NK-92 treated with Interleukin-12 subunit alpha and Interleukin-12 subunit beta, amount 100 ng/mL, for 24 hours (cell line): ENCODE results near the gene CEP20.
"Not testable (repeated sequence)": the region's sequence is repeated elsewhere in the genome, so short reads cannot be mapped to it uniquely, and the experiment has no call there.

Experiments
- DNase-seq: peaks from one replicate; lab custom pipeline; 2025; lab: John Stamatoyannopoulos, UW

CEP20 gene, protein sequence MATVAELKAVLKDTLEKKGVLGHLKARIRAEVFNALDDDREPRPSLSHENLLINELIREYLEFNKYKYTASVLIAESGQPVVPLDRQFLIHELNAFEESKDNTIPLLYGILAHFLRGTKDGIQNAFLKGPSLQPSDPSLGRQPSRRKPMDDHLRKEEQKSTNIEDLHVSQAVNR

DNA sequence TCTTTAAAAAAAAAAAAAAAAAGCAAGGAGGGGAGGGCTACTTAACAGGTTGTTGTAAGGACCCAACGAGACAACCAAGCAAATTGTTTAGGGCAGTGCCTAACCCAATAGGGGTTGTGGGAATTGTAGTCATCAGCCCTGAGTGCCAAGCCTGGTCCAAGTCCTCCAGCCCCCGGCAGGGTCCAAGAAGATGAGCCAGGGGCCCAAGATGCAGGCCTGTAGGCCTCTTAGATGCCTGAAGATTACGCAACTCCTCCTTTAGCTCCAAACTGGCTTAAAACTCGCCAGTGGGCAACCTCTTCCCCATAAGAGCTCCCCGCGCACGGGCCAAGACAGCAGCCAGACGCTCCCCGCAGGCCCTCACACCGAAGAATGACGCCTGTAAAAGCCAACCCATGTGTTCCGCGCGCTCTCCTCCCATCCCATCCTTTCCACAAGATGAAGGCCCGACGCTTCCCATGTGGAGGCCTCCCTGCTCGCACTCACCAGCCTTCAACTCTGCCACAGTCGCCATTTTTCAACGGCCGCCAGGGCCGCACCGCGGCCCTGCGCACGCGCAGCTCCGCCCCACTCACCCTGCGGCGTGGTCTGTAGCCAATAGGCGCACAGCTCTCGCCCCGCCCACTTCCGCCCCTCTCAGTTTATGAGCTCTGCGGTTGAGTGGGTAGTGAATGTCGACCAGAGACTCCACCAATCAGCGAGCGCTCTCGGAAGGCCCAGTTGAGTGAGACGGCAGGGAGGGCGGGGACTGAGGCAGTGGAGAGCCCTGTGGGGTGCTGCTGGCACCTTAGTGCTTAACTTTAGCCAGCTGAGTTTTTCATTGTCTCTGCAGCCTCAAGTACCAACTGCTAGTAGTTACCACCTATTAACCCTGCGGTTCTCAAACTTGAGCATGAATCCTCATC is at the start of gene CEP20:
Gene CEP20, minus strand, starts transcription at position 532 of the 905 bp plus-strand sequence. Its CDS starts 18 bp downstream, at position 514.
- peak; percentile 99 for DNase-seq

DNA sequence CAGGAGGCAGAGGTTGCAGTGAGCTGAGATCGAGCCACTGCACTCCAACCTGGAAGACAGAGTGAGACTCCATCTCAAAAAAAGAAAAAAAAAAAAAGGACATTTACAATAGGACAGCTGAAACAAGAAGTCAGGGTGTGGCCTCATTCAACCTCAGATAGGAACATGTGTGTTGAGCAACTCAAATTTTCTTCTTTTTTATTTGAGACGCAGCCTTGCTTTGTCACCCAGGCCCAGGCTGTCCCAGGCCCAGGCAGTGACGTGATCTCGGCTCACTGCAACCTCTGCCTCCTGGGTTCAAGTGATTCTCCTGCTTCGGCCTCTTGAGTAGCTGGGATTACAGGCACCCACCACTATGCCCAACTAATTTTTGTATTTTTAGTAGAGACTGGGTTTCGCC is 48.4 kb upstream of the CEP20 start:
- DNase-seq, result not testable (repeated sequence)

DNA sequence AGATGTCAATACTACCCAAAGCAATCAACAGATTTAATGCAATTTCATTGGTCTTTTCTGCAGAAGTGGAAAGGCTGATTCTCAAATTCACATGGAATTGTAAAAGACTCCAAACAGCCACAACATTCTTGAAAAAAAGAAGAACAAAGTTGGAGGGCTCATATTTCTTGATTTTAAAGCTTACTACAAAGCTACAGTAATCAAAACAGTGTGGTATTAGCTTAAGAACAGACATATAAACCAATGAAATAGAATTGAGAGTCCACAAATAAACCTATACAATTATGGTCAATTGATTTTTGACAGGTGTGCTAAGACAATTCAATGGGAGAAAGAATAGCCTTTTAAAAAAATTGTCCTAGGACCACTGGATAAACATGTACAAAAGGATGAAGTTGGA is 46.6 kb upstream of the CEP20 start:
- DNase-seq, result no peak

DNA sequence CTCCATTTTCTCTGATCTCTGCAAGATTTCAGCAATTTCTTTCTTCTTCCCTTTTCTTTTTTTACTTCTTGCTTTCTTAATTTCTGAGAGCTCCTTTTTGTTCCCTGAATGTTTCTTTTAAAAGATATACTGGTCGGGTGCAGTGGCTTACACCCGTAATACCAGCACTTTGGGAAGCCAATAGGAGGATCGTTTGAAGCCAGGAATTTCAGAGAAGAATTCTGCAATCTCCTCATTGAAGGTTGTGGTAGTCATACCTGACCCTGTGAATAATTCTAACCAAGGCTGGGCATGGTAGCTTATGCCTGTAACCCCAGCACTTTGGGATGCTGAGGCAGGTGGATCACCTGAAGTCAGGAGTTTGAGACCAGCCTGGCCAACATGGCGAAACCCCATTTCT is 45.4 kb upstream of the CEP20 start:
- no peak for DNase-seq

DNA sequence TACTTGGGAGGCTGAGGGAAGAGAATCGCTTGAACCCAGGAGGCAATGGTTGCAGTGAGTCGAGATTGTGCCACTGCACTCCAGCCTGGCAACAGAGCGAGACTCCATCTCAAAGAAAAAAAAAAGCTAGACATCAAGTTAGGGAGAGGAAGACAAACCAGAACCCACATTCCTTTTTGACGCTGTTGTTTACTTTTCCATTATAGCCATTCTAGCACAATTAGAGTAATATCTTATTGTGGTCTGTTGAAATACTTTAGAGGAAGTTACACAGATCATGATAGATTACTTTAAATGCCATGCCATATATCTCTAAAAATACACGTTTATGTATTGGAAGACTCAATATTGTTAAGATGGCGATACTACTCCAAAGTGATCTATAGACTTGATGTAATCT is 44.5 kb upstream of the CEP20 start:
- no peak for DNase-seq

DNA sequence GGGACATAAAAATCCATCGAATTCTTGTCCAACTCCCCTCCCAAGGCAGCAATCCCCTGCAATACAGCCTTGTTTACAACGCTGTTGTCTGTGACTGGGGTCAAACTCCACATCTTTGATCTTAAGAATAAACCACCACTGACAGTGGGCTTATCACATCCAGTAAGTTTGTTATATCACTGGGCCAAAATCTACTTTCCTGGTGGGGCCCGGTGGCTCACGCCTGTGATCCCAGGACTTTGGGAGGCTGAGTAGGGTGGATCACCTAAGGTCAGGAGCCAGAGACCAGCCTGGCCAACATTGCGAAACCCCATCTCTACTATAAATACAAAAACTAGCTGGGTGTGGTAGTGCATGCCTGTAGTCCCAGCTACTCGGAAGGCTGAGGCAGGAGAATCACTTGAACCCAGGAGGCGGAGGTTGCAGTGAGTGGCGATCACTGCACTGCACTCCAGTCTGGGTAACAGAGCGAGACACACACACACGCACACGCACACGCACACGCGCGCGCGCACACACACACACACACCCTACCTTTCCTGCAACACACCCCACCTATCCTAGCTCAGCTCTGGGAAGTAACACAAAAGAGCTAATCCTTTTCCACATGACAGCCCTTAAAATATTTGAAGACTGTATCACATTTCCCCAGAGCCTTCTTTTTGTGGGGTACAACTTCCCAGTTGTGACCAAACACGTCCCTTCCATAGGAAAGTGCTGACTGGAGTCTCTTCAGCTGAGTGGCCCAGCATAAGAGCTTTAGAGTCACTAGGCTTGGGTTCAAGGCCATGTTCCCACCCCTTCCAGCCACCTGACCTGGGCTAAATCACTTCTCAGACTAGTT is 40.1 kb upstream of the CEP20 start:
- no peak for DNase-seq

DNA sequence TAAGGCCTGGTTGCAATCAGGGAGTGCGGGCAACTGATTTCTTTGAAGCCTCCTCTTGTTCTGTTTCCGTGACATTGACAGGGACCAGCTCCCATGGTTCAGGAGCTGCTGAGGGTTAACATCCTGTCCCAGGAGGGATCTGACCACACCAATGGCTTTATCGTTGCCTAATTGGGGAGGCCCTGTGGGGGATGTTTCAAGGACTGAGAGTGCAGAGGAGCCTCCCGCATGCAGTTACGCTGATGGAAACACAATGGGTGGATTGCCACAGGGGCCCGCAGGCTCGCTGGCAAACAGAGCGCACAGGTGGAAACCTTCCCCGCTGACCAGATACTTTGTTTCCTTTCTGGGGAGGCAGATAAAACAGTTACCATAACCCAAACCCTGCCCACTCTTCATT is 37.2 kb upstream of the CEP20 start:
- DNase-seq, result no peak

DNA sequence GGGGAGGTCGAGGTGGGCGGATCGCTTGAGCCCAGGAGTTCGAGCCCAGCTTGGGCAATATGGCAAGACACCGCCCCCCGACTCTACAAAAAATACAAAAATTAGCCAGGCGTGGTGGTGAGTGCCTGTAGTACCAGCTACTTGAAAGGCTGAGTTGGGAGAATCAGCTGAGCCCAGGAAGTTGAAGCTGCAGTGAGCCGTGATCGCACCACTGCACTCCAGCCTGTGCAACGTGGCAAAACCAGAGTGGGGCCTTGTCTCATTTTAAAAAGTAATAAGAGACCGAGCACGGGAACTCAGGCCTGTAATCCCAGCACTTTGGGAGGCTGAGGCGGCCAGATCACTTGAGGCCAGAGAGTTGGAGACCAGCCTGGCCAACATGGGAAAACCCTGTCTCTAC is 36.6 kb upstream of the CEP20 start:
- DNase-seq, result no peak

DNA sequence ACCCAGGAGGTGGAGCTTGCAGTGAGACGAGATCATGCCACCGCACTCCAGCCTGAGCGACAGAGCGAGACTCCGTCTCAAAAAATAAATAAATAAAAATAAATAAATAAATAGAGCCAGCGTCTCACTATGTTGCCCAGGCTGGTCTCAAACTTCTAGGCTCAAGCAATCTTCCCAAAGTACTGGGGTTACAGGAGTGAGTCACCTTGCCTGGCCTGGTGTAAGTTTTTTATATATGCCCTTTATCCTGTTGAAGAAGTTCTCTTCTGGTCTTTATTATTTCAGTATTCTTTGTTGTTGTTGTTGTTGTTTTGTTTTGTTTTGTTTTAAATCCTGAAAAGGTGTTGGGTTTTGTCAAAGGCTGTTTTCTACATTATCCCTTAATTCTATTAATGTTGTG is 30.9 kb upstream of the CEP20 start:
- DNase-seq, result no peak

DNA sequence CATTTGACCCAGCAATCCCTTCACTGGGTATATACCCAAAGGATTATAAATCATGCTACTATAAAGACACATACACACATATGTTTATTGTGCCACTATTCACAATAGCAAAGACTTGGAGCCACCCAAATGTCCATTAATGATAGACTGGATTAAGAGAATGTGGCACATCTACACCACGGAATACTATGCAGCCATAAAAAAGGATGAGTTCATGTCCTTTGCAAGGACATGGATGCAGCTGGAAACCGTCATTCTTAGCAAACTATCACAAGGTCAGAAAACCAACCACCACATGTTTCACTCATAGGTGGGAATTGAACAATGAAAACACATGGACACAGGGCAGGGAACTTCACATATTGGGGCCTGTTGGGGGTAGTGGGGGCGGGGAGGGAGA is 29.9 kb upstream of the CEP20 start:
- not testable (repeated sequence) for DNase-seq

DNA sequence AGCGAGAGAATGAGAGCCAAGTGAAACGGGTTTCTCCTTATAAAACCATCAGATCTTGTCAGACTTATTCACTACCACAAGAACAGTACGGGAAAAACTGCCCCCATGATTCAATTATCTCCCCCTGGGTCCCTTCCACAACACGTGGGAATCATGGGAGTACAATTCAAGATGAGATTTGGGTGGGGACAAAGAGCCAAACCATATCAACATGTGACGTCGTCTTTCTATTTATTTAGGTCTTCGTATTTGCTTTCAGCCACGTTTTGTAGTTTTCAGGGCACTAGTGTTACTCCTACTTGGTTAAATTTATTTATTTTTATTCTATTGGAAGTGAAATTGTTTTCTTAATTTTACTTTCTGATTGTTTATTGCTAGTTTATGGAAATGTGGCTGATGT is 27.9 kb upstream of the CEP20 start:
- no peak for DNase-seq

DNA sequence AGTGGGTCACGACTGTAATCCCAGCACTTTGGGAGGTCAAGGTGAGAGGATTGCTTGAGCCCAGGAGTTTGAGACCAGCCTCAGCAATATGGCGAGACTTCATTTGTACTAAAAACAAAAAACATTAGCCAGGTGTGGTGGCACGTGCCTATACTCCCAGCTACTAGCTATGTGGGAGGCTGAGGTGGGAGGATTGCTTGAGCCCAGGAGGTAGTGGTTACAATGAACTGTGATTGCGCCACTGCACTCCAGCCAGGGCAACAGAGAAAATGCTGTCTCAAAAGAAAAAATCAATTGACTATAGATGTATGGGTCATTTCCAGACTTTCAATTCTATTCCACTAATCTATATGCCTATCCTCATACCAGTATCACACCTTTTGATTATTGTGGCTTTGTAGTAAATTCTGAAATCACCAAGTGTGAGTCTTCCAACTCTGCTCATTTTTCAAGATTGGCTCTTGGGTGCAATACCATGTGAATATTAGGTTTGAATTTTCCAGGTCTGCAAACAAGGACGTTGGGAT is 27.2 kb upstream of the CEP20 start:
- DNase-seq, result no peak

DNA sequence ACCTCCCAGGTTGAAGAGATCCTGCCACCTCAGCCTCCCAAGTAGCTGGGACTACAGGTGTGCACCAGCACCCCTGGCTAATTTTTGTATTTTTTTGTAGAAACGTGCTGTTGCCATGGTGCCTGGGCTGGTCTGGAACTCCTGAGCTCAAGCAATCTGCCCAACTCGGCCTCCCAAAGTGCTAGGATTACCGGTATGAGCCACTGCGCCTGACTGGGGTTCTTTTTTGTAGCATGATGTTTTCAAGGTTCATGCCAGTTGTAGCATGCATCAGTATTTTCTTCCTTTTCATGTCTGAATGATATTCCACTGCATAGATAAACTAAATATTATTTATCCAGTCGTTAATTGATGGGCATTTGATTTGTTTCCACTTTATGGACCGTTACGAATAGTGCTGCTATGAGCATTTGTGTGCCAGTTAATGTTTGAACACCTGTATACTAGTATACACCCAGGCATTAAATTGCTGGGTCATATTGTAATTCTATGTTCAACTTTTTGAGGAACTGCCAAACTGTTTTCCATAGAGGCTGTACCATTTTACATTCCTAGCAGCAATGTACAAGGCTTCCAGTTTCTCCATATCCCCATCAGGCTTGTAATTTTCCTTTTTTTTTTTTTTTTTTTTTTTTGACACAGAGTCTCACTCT is 24.8 kb upstream of the CEP20 start:
- no peak for DNase-seq

DNA sequence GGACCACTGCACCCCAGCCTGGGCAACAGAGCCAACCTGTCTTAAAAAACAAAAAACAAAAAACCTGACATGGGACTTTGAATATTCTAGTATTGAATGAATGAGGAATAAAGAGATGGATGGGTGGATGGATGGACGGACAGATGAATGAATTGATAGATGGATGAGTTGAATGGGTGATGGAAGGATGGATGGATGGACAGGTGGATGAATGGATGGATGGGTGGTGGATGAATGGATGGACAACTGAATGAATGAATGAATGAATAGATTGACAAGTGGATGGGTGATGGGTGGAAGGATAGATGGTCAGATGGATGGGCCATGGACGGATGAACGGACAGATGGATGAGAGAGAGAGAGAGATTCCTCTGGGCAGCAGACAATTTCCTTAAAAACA is 22.8 kb upstream of the CEP20 start:
- DNase-seq, result no peak

DNA sequence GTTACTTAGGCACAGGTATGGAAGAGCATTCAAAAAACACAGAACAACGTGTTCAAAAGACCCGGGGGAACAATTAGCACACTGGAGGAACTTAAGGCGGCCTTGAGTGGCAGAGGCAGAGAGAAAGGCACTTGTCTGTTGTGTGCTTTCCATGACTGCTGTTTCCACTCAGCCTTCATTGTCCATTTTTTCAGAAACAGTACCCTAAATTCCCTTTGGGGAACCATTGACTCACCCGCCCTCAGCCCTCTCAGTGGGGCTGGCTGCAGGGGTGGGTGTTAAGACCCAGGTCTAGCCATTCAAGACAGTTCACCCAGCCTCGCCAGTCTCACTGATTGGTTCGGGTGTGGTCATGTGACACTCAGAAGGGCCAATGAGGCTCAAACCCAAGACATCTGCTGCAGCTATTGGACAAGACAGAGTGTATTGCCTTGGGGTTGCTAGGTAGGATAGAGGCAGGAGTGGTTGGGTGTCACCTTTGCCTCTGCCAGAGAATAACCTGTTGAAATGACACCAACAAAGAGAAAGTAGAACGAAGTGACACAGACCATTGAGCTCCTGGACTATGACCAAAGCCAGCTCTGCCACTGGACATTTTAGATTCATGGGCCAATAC is 19.6 kb upstream of the CEP20 start:
- DNase-seq, result no peak

DNA sequence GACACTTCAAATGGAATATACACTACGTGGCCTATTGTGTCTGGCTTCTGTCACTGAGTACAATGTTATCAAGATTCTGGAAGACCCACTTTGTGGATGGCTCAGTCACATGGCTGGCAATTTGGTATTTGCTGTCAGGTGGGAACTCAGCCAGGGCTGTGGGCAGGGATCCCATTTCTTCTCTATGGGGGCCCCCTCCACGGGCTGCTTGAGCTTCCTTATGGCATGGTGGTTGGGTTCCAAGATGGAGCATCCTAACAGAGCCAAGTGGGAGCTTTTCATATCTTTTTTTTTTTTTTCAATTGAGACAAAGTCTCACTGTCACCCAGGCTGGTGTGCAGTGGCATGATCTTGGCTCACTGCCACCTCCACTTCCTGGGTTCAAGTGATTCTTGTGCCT is 18.0 kb upstream of the CEP20 start:
- no peak for DNase-seq

DNA sequence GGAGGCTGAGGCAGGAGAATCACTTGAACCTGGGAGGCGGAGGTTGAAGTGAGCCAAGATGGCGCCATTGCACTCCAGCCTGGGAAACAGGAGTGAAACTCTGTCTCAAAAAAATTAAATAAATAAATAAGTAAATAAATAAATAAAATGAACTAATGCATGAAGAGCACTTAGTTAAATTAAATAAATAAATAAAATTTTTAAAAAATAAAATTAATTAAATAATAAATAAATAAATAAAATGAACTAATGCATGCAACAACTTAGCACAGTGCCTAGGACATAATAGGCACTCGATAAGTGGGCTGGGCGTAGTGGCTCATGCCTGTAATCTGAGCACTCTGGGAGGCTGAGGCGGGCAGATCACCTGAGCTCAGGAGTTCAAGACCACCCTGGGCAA is 15.6 kb upstream of the CEP20 start:
- no peak for DNase-seq

DNA sequence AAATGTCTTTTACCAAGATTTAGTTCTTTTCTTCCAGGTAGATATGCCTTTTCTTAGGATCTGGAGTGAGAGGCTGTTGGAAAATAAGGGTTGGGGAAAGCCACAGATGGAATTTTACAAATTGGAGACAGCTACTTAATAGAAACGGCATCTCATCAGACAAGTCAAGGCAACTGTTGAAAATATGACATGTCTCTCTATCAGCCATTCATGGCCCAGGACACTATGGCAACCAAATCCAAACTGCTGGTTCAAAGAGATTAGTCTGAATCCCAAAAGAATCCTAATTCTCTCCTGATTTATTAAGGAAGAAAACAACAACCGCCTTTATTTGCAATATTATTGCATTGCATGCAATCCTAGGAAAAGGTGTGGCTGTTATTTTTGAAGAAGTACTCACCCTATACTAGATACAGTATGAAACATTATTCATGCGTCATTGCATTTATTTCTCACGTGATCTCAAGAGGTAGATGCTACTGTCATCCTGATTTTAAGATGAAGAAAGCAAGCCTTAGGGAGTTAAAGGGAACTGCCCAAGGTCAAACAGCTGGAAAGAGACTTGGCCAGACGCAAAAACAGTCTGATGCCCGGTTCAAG is 12.6 kb upstream of the CEP20 start:
- DNase-seq, result no peak

DNA sequence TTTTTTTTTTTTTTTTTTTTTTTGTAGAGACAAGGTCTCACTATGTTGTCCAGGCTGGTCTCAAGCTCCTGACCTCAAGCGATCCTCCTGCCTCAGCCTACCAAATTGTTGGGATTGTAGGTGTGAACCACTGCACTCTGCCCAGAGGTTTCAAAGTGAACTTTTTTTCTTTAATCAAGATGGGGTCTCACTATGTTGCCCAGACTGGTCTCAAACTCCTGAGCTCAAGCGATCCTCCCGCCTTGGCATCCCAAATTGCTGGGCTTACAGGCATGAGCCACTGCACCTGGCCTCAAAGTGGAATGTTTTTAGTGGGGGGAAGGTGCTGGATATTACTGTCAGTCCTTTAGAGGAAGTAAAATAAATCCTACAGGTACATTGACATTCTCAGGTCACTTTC is 12.0 kb upstream of the CEP20 start:
- DNase-seq, result no peak

DNA sequence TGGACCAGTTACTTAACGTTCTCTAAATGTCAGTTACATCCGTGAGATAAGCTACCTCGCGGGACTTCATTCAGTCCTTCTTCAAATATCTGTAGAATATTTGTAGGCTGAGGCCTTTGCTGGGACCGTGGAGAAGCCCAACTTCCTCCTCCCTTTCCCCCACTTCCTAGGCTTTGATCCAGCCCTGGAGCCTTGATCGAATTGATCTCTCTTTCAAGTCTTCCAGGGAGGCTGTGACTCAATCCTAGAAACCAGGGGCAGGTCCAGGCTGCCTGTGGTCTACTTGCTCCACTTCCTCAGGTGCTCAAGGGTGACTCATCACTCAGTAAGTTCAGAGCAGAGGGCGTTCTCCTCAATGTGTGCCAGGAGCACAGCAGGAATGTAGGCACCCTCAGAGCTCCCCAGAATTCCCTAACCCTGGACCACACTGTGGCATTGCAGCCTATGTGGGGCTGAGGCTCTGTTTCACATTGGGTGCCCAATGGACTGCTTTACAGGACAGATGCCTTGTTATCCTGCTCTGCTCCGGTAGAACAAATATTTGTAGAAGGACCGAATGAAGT is 11.2 kb upstream of the CEP20 start:
- DNase-seq, result peak; percentile 16

DNA sequence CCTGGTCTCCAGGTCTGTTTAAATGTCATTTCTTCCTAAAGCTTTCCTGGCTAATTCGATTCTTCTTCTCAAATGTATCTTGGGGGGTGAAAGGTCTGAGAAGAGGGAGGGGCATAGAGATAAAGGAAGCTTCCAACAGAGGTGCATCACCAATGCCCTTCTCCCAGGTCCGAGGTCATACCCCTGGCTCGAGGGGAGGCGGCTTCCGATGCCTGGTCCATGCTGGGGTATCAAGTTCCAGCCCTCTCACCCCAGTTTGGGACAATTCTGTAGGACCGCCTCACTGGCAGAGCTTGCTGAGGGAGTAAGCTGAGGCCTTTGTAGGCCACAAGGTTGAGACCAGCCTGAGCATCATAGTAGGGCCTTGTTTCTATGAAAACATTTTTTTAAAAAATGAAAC is 10.3 kb upstream of the CEP20 start:
- no peak for DNase-seq
